ENCODE measurements around the gene DNAH14. TPM values are rescaled to one million over a fixed set of nuclear protein-coding genes. Genes with fewer than 3 reads are reported as not detected.
A peak's percentile ranks its signal among the peaks of the same experiment; 100 is the strongest.

DNAH14 gene
- total and polyA plus RNA-seq, 9 of the 15 experiments (the other 6 are each of a cell fraction or from before 2014, with no cell fraction given): 58.4 to 142 (median 98.4) TPM

GRCh38 chr1:225097175-225097574, 167.7 kb downstream of the DNAH14 start (continued):
- TF ChIP-seq JUND (IDR thresholded peaks at IDR 0.05; ENCODE audit: borderline replicate concordance, low read depth, low read length) (no peak), JUND (tag; IDR thresholded peaks at IDR 0.05; ENCODE audit: borderline replicate concordance, low read depth, low read length) (no peak), MAFF (IDR thresholded peaks at IDR 0.05; ENCODE audit: low read length) (peak; percentile 50; the same call in 1 of the 2 replicates), RBM14 (IDR thresholded peaks at IDR 0.05; ENCODE audit: borderline replicate concordance, insufficient read depth, low read depth, low read length) (no peak), MAFK (IDR thresholded peaks at IDR 0.05; ENCODE audit: low read length) (peak; percentile 34; the same call in 1 of the 2 replicates), MAFG (tag; conservative IDR thresholded peaks at IDR 0.05) (peak; percentile 61; the same call in 1 of the 2 replicates), TCF7L2 (IDR thresholded peaks at IDR 0.05; ENCODE audit: low read depth, low read length) (no peak), RUNX1 (IDR thresholded peaks at IDR 0.05; ENCODE audit: low read depth) (no peak), NEUROD1 (IDR thresholded peaks at IDR 0.05; ENCODE audit: borderline replicate concordance, low read depth, low read length, partially characterized antibody) (no peak), POLR2AphosphoS5 (IDR thresholded peaks at IDR 0.05; ENCODE audit: control insufficient read depth, insufficient read depth, low read depth, low read length) (no peak), RAD21 (CRISPR knock-in tag; conservative IDR thresholded peaks at IDR 0.05 in 1 of 2, IDR thresholded peaks at IDR 0.05 in 1 of 2) (no peak), SRSF7 (optimal IDR thresholded peaks at IDR 0.05; ENCODE audit: low read depth, low read length) (no peak), NRF1 (conservative IDR thresholded peaks at IDR 0.05 in 1 of 2, IDR thresholded peaks at IDR 0.05 in 1 of 2) (no peak), RB1 (IDR thresholded peaks at IDR 0.05; ENCODE audit: low read depth) (no peak)
- TF ChIP-seq, protein P1, sequence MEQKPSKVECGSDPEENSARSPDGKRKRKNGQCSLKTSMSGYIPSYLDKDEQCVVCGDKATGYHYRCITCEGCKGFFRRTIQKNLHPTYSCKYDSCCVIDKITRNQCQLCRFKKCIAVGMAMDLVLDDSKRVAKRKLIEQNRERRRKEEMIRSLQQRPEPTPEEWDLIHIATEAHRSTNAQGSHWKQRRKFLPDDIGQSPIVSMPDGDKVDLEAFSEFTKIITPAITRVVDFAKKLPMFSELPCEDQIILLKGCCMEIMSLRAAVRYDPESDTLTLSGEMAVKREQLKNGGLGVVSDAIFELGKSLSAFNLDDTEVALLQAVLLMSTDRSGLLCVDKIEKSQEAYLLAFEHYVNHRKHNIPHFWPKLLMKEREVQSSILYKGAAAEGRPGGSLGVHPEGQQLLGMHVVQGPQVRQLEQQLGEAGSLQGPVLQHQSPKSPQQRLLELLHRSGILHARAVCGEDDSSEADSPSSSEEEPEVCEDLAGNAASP (IDR thresholded peaks at IDR 0.05): no peak

Data from K562 (cell line).